Transverse colon (tissue), 3 donors: Measurements from ENCODE around the gene FNIP2.

Experiments
- CTCF ChIP-seq, 5 experiments: fragments of 200-600 bp in 3 of 5; fragments of 450-650 bp in 2 of 5; sonication (generic) in 3 of 5; IDR thresholded peaks; 1 replicate in 2 of 5; 2 replicates in 3 of 5; pipeline ENCODE4 v1.5.1; 2016 to 2017; ENCODE audit warnings: antibody characterized with exemption in 5 of 5, inconsistent platforms in 3 of 5, mild to moderate bottlenecking in 2 of 5, moderate library complexity in 1 of 5
- POLR2A ChIP-seq: fragments of 450-650 bp; IDR thresholded peaks from one replicate; pipeline ENCODE4 v1.6.1; 2016; ENCODE audit warnings: antibody characterized with exemption, mild to moderate bottlenecking, moderate library complexity

GRCh38 chr4:158949099-158949498, 180.3 kb downstream of the FNIP2 start:
- no peak for TF ChIP-seq CTCF (IDR thresholded peaks at IDR 0.05)
- TF ChIP-seq POLR2A, result no peak
